ENCODE data around the gene LRRC4.

LRRC4 gene

GRCh38 chr7:128037081-128037480, 5.8 kb upstream of the LRRC4 start:
- Histone ChIP-seq H3K9me3 (ENCODE audit: control insufficient read depth, insufficient read depth, low read depth, low read length) (no peaks in the 10 kb centered on the region), H3K27ac (ENCODE audit: extremely low read depth, low read depth, low read length) (no peak overlapping the region), H3K36me3 (ENCODE audit: control insufficient read depth in 2 of 2, insufficient read depth in 1 of 2, low read length in 2 of 2) (no peaks in the 10 kb centered on the region), H3K4me1 (ENCODE audit: control insufficient read depth, insufficient read depth, low read length) (peaks cover 6% of the 10 kb centered on the region), H3K4me3 (ENCODE audit: low read depth, low read length) (no peak overlapping the region)
- POLR2A ChIA-PET = no interaction called here
- CTCF ChIA-PET = interaction anchor here (0.6 to 6.2 kb wide), 4 partner anchors 10 to 172 kb away, joined by 3 to 69 read pairs (median 6); no protein-coding TSS in a partner anchor
- TF ChIP-seq, protein P1, sequence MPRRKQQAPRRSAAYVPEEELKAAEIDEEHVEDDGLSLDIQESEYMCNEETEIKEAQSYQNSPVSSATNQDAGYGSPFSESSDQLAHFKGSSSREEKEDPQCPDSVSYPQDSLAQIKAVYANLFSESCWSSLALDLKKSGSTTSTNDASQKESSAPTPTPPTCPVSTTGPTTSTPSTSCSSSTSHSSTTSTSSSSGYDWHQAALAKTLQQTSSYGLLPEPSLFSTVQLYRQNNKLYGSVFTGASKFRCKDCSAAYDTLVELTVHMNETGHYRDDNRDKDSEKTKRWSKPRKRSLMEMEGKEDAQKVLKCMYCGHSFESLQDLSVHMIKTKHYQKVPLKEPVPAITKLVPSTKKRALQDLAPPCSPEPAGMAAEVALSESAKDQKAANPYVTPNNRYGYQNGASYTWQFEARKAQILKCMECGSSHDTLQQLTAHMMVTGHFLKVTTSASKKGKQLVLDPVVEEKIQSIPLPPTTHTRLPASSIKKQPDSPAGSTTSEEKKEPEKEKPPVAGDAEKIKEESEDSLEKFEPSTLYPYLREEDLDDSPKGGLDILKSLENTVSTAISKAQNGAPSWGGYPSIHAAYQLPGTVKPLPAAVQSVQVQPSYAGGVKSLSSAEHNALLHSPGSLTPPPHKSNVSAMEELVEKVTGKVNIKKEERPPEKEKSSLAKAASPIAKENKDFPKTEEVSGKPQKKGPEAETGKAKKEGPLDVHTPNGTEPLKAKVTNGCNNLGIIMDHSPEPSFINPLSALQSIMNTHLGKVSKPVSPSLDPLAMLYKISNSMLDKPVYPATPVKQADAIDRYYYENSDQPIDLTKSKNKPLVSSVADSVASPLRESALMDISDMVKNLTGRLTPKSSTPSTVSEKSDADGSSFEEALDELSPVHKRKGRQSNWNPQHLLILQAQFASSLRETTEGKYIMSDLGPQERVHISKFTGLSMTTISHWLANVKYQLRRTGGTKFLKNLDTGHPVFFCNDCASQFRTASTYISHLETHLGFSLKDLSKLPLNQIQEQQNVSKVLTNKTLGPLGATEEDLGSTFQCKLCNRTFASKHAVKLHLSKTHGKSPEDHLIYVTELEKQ (tag by site-specific recombination; IDR thresholded peaks at IDR 0.05; ENCODE audit: borderline replicate concordance) = no peak
- TF ChIP-seq ZNF433 (tag by site-specific recombination; IDR thresholded peaks at IDR 0.05; ENCODE audit: low read depth) = no peak
- TF ChIP-seq, protein P2, sequence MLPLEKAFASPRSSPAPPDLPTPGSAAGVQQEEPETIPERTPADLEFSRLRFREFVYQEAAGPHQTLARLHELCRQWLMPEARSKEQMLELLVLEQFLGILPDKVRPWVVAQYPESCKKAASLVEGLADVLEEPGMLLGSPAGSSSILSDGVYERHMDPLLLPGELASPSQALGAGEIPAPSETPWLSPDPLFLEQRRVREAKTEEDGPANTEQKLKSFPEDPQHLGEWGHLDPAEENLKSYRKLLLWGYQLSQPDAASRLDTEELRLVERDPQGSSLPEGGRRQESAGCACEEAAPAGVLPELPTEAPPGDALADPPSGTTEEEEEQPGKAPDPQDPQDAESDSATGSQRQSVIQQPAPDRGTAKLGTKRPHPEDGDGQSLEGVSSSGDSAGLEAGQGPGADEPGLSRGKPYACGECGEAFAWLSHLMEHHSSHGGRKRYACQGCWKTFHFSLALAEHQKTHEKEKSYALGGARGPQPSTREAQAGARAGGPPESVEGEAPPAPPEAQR (tag by site-specific recombination; IDR thresholded peaks at IDR 0.05) = no peak
- TF ChIP-seq ZNF747 (tag by site-specific recombination; IDR thresholded peaks at IDR 0.05) = no peak
- TF ChIP-seq ZNF133 (tag by site-specific recombination; IDR thresholded peaks at IDR 0.05) = no peak
- TF ChIP-seq ZNF274 (IDR thresholded peaks at IDR 0.05; ENCODE audit: low read length) = no peak
- no peak for TF ChIP-seq ZNF274 (tag by site-specific recombination; IDR thresholded peaks at IDR 0.05; ENCODE audit: borderline replicate concordance)
- TF ChIP-seq ZBTB11 (tag by site-specific recombination; conservative IDR thresholded peaks at IDR 0.05; ENCODE audit: low read depth) = no peak

DNA sequence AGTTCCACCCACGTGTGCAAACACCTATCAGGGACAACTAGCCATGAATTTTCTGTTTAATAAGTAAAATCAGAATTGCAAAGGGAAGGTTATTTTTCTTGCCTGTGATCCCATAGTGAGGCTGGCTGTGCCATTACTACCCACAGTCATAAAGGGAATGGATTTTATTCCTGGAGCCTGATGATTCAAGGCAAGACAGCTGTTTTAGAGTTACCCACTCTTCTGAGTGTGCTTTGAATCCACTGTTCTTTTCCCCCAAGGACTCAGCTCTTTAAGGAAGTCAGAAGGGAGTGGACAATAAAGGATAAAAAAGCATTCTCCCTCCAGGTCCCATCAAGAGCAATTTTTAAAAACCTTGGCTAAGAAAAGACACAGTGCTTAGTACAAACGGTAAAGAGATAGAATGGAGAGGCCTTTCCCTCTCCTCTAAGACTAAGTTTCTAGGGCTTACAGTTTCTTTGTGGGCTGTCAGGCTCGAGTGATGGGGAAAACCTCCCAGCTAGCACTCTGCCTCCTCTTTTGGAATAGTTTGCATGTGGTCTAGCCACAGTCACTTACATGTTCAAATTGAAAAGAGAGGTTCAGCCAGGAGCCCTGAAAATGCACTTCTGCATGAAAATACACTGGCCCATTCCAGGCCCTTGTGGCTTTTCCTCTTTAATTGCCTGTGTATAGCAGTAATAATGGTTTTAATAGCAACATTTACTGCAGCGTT, 5.1 kb upstream of the LRRC4 start:
- Histone ChIP-seq H3K36me3 (ENCODE audit: control insufficient read depth in 2 of 2, insufficient read depth in 1 of 2, low read length in 2 of 2) (no peaks in the 10 kb centered on the region), H3K4me1 (ENCODE audit: control insufficient read depth, insufficient read depth, low read length) (peaks cover 6% of the 10 kb centered on the region), H3K9me3 (ENCODE audit: control insufficient read depth, insufficient read depth, low read depth, low read length) (no peaks in the 10 kb centered on the region), H3K27ac (ENCODE audit: extremely low read depth, low read depth, low read length) (no peak overlapping the region), H3K4me3 (ENCODE audit: low read depth, low read length) (no peak overlapping the region)
- ChIA-PET CTCF (interaction anchor here (0.6 to 6.2 kb wide), 8 partner anchors 11 to 328 kb away, joined by 3 to 69 read pairs (median 4); no protein-coding TSS in a partner anchor), POLR2A (no interaction called here)
- no peak for TF ChIP-seq ZNF311 (tag by site-specific recombination; IDR thresholded peaks at IDR 0.05; ENCODE audit: borderline replicate concordance)
- TF ChIP-seq, protein P3, sequence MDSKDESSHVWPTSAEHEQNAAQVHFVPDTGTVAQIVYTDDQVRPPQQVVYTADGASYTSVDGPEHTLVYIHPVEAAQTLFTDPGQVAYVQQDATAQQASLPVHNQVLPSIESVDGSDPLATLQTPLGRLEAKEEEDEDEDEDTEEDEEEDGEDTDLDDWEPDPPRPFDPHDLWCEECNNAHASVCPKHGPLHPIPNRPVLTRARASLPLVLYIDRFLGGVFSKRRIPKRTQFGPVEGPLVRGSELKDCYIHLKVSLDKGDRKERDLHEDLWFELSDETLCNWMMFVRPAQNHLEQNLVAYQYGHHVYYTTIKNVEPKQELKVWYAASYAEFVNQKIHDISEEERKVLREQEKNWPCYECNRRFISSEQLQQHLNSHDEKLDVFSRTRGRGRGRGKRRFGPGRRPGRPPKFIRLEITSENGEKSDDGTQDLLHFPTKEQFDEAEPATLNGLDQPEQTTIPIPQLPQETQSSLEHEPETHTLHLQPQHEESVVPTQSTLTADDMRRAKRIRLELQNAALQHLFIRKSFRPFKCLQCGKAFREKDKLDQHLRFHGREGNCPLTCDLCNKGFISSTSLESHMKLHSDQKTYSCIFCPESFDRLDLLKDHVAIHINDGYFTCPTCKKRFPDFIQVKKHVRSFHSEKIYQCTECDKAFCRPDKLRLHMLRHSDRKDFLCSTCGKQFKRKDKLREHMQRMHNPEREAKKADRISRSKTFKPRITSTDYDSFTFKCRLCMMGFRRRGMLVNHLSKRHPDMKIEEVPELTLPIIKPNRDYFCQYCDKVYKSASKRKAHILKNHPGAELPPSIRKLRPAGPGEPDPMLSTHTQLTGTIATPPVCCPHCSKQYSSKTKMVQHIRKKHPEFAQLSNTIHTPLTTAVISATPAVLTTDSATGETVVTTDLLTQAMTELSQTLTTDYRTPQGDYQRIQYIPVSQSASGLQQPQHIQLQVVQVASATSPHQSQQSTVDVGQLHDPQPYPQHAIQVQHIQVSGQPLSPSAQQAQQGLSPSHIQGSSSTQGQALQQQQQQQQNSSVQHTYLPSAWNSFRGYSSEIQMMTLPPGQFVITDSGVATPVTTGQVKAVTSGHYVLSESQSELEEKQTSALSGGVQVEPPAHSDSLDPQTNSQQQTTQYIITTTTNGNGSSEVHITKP (tag by site-specific recombination; IDR thresholded peaks at IDR 0.05) = no peak
- no peak for TF ChIP-seq GLIS1 (tag by site-specific recombination; IDR thresholded peaks at IDR 0.05)
- no peak for TF ChIP-seq BCL11B (tag by site-specific recombination; IDR thresholded peaks at IDR 0.05; ENCODE audit: low read depth)
- no peak for TF ChIP-seq BCL11A (tag by site-specific recombination; IDR thresholded peaks at IDR 0.05; ENCODE audit: low read depth)
- no peak for TF ChIP-seq ZNF248 (tag by site-specific recombination; IDR thresholded peaks at IDR 0.05)

All from HEK293 (cell line).